Measurements from ENCODE around the gene KIRREL3. TPM values are rescaled to one million over a fixed set of nuclear protein-coding genes. Genes with fewer than 3 reads are reported as not detected.

Gene KIRREL3
- total RNA-seq, 2 donors from 2014 or later, result 0.61 to 0.64 TPM

GRCh38 chr11:126492331-126493082, 508.1 kb downstream of the KIRREL3 start:
- no peak overlapping the region for H3K4me3 ChIP-seq
- DNase-seq, result no peak
- no peak for TF ChIP-seq CTCF (IDR thresholded peaks at IDR 0.05)
- no peaks in the 10 kb centered on the region for H3K36me3 ChIP-seq
- H3K9me3 ChIP-seq, result no peaks in the 10 kb centered on the region
- no peaks in the 10 kb centered on the region for H3K4me1 ChIP-seq
- intact Hi-C loops (cut with DNase I), result no loop called here
- H3K27ac ChIP-seq, result no peak overlapping the region
- H3K9ac ChIP-seq (ENCODE audit: low read depth in 2 of 2, low read length in 2 of 2), result no peak overlapping the region
- no peaks in the 10 kb centered on the region for H3K27me3 ChIP-seq

- H3K36me3 ChIP-seq, result no peaks in the 10 kb centered on the region
- no peaks in the 10 kb centered on the region for H3K9me3 ChIP-seq
- no peaks in the 10 kb centered on the region for H3K4me1 ChIP-seq
- intact Hi-C loops (cut with DNase I), result no loop called here
- no peak for TF ChIP-seq CTCF (IDR thresholded peaks at IDR 0.05)
- DNase-seq, result no peak
- no peak overlapping the region for H3K27ac ChIP-seq
- H3K27me3 ChIP-seq, result no peaks in the 10 kb centered on the region
- H3K4me3 ChIP-seq, result no peak overlapping the region
- no peak overlapping the region for H3K9ac ChIP-seq (ENCODE audit: low read depth in 2 of 2, low read length in 2 of 2)
These were observed 509.5 kb downstream of the KIRREL3 start for GRCh38 chr11:126491092-126491491.

- no peak for TF ChIP-seq CTCF (IDR thresholded peaks at IDR 0.05)
- no peaks in the 10 kb centered on the region for H3K36me3 ChIP-seq
- no peaks in the 10 kb centered on the region for H3K4me1 ChIP-seq
- no peaks in the 10 kb centered on the region for H3K9me3 ChIP-seq
- no peak for DNase-seq
- no peaks in the 10 kb centered on the region for H3K27me3 ChIP-seq
- no peak overlapping the region for H3K4me3 ChIP-seq
- H3K9ac ChIP-seq (ENCODE audit: low read depth in 2 of 2, low read length in 2 of 2), result no peak overlapping the region
- no peak overlapping the region for H3K27ac ChIP-seq
- intact Hi-C loops (cut with DNase I), result no loop called here
These were observed 510.5 kb downstream of the KIRREL3 start for GRCh38 chr11:126489836-126490660.

GRCh38 chr11:126488591-126489370, 511.8 kb downstream of the KIRREL3 start:
- H3K4me1 ChIP-seq, result no peaks in the 10 kb centered on the region
- TF ChIP-seq CTCF (IDR thresholded peaks at IDR 0.05), result no peak
- DNase-seq, result no peak
- H3K27ac ChIP-seq, result no peak overlapping the region
- H3K9me3 ChIP-seq, result no peaks in the 10 kb centered on the region
- no peak overlapping the region for H3K9ac ChIP-seq (ENCODE audit: low read depth in 2 of 2, low read length in 2 of 2)
- no peak overlapping the region for H3K4me3 ChIP-seq
- intact Hi-C loops (cut with DNase I), result no loop called here
- no peaks in the 10 kb centered on the region for H3K27me3 ChIP-seq
- H3K36me3 ChIP-seq, result no peaks in the 10 kb centered on the region

- no peaks in the 10 kb centered on the region for H3K4me1 ChIP-seq
- no peak for DNase-seq
- no peak for TF ChIP-seq CTCF (IDR thresholded peaks at IDR 0.05)
- H3K36me3 ChIP-seq, result no peaks in the 10 kb centered on the region
- intact Hi-C loops (cut with DNase I), result no loop called here
- no peaks in the 10 kb centered on the region for H3K27me3 ChIP-seq
- no peaks in the 10 kb centered on the region for H3K9me3 ChIP-seq
- no peak overlapping the region for H3K27ac ChIP-seq
- no peak overlapping the region for H3K9ac ChIP-seq (ENCODE audit: low read depth in 2 of 2, low read length in 2 of 2)
- no peak overlapping the region for H3K4me3 ChIP-seq
These were observed 512.9 kb downstream of the KIRREL3 start for GRCh38 chr11:126487711-126488110.
